GM04504 (cell line): ENCODE measurements around the gene KCTD19.
"Not testable (repeated sequence)": the region's sequence is repeated elsewhere in the genome, so short reads cannot be mapped to it uniquely, and the experiment has no call there.

ENCODE experiments used
- DNase-seq: peaks from one replicate; pipeline ENCODE4 v3.0.0-alpha.2; 2012; ENCODE audit warnings: low read depth

The KCTD19 gene

GRCh38 chr16:67326472-67327309 is at the start of gene KCTD19, which contains the start of gene LRRC36:
KCTD19 (minus strand) TSS chr16:67326741; CDS start chr16:67326707, 34 bp downstream.
LRRC36 (plus strand) TSS chr16:67326815; CDS start chr16:67326863, 48 bp downstream.
- DNase-seq: no peak

GRCh38 chr16:67376012-67376411 is 49.5 kb upstream of the KCTD19 start:
- not testable (repeated sequence) for DNase-seq

- DNase-seq: no peak
These were observed 46.1 kb upstream of the KCTD19 start for GRCh38 chr16:67372664-67373063.

GRCh38 chr16:67370661-67371060 is 44.1 kb upstream of the KCTD19 start:
- no peak for DNase-seq

GRCh38 chr16:67364600-67365235 is 38.2 kb upstream of the KCTD19 start:
- DNase-seq: no peak

- DNase-seq: no peak
These were observed 34.5 kb upstream of the KCTD19 start for GRCh38 chr16:67361038-67361437.

GRCh38 chr16:67359540-67360269 is 33.2 kb upstream of the KCTD19 start:
- DNase-seq: not testable (repeated sequence)

GRCh38 chr16:67357561-67357960 is 31.0 kb upstream of the KCTD19 start:
- DNase-seq: no peak

GRCh38 chr16:67356396-67356795 is 29.9 kb upstream of the KCTD19 start:
- DNase-seq: no peak

- not testable (repeated sequence) for DNase-seq
These were observed 25.9 kb upstream of the KCTD19 start for GRCh38 chr16:67352463-67352862.

- no peak for DNase-seq
These were observed 23.8 kb upstream of the KCTD19 start for GRCh38 chr16:67350324-67350723.

GRCh38 chr16:67349172-67349571 is 22.6 kb upstream of the KCTD19 start:
- no peak for DNase-seq

GRCh38 chr16:67346341-67346740 is 19.8 kb upstream of the KCTD19 start:
- no peak for DNase-seq

GRCh38 chr16:67345401-67345800 is 18.9 kb upstream of the KCTD19 start:
- no peak for DNase-seq

- DNase-seq: no peak
These were observed 16.1 kb upstream of the KCTD19 start for GRCh38 chr16:67342616-67343015.

GRCh38 chr16:67341250-67341649 is 14.7 kb upstream of the KCTD19 start:
- DNase-seq: no peak

- no peak for DNase-seq
These were observed 12.9 kb upstream of the KCTD19 start for GRCh38 chr16:67339453-67339852.

- no peak for DNase-seq
These were observed 10.1 kb upstream of the KCTD19 start for GRCh38 chr16:67336648-67337047.

- no peak for DNase-seq
These were observed 9.6 kb upstream of the KCTD19 start for GRCh38 chr16:67336116-67336515.

- DNase-seq: no peak
These were observed 6.8 kb upstream of the KCTD19 start for GRCh38 chr16:67333315-67333714.

- DNase-seq: no peak
These were observed 3.4 kb upstream of the KCTD19 start for GRCh38 chr16:67329901-67330300.

GRCh38 chr16:67327743-67328142 is 1.2 kb upstream of the KCTD19 start:
- DNase-seq: no peak

- no peak for DNase-seq
These were observed 448 bp downstream of the KCTD19 start for GRCh38 chr16:67326115-67326471.
